Fibroblast of the aortic adventitia (primary cell): ENCODE measurements around the gene BCL2L1. TPM values are rescaled to one million over a fixed set of nuclear protein-coding genes. Genes with fewer than 3 reads are reported as not detected.

Source experiments
- DNase-seq: peaks from one replicate; pipeline ENCODE4 v3.0.0-alpha.2; 2010; ENCODE audit warnings: low read depth
- H3K4me3 ChIP-seq: 2 replicates; pipeline ENCODE4 v1.5.1; 2011; ENCODE audit warnings: low read depth, mild to moderate bottlenecking, control low read depth, low read length, moderate library complexity
- total RNA-seq: library from RNA; depleted of rRNA; stranded (reverse); fragments of >200 nt; gene quantifications from 2 replicates; pipeline ENCODE4 v1.2.3, GENCODE V29; 2012; ENCODE audit warnings: low replicate concordance
- TF ChIP-seq, protein P1 (sequence below): IDR thresholded peaks from 2 replicates; pipeline ENCODE4 v1.5.1; 2011; ENCODE audit warnings: mild to moderate bottlenecking, low read length, control low read depth, inconsistent platforms; ENCODE audit not compliant: insufficient read depth

BCL2L1 gene
- total RNA-seq, 1 donor, result 101 TPM

DNA sequence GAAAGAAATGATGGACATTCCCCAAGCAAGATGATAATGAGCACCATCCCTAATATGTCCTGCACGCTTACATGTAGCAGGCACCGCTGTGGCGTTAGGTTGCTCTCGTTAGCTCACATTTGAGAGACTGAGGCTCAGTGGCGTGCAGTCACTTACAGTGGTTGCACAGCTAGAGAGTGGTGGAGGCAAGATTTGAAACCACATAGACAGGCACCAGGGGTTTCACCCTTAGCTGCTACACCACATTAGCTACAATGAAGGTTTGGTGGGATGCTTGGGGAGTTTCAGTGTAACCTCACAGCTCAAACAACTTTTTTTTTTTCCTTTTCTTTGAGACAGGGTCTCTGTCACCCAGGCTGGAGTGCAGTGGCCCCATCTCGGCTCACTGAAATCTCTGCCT is 81.3 kb downstream of the BCL2L1 start:
- TF ChIP-seq, protein P1, sequence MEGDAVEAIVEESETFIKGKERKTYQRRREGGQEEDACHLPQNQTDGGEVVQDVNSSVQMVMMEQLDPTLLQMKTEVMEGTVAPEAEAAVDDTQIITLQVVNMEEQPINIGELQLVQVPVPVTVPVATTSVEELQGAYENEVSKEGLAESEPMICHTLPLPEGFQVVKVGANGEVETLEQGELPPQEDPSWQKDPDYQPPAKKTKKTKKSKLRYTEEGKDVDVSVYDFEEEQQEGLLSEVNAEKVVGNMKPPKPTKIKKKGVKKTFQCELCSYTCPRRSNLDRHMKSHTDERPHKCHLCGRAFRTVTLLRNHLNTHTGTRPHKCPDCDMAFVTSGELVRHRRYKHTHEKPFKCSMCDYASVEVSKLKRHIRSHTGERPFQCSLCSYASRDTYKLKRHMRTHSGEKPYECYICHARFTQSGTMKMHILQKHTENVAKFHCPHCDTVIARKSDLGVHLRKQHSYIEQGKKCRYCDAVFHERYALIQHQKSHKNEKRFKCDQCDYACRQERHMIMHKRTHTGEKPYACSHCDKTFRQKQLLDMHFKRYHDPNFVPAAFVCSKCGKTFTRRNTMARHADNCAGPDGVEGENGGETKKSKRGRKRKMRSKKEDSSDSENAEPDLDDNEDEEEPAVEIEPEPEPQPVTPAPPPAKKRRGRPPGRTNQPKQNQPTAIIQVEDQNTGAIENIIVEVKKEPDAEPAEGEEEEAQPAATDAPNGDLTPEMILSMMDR, result no peak
- no peak for DNase-seq
- H3K4me3 ChIP-seq, result no peak overlapping the region

DNA sequence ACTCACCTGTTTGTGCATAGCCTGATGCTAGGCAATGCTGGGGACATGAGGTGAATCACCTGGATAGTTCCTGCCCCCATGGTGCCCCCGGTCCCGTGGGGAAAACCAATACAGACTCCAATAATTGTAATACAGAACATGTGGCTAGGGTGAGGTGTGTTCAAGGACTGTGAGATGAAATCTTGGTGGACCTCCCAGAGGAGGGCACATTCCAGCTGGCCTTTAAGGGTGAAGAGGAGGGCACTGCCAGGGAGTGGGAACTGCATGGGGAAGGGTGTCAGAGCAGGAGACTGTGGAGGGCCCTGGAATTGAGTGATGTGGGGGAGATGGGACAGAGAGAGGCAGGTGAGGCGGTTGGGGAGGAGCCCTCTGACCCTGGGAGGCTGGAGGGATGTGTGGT is 82.4 kb downstream of the BCL2L1 start:
- no peak overlapping the region for H3K4me3 ChIP-seq
- TF ChIP-seq, protein P1, result no peak
- DNase-seq, result no peak

DNA sequence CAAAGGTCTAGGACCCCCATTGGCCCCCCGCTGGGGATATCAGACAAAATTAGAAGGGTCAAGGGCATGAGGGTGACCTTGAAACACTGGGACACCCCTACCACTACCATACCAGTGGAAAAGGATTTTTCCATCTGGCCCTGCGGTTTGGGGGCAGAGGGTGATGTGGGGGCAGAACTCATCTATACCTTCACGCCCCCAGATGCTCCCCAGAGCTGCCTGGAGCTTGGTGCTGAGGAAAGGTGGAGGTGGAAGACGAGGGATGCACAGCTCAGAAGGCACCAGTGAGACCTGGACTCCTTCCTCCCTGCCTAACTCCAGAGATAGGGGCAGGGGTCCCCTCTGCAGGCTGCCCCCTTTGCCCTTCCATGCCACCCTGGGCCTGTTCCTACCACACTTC is 83.9 kb downstream of the BCL2L1 start:
- DNase-seq, result no peak
- TF ChIP-seq, protein P1, result no peak
- no peak overlapping the region for H3K4me3 ChIP-seq

DNA sequence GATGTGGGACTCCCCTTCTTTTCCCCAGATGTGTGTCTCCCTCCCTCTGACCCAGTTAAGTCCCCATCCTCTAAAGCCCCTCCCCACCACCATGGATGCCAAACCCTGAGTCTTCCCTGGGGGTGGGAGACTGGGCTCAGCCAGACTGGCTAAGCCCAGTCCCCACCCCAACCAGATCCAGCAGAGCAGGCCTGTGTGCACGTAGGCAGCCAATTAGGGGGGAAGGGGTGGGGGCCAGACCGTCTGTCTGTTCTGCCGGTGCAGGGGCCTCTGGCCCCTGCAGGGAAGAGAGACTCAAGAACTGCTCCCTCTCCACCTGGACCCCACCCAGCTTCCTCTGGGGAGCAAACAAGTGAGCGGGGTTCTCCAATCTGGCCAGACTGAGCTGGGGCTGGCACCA is 84.4 kb downstream of the BCL2L1 start:
- DNase-seq, result no peak
- no peak overlapping the region for H3K4me3 ChIP-seq
- TF ChIP-seq, protein P1, result no peak

DNA sequence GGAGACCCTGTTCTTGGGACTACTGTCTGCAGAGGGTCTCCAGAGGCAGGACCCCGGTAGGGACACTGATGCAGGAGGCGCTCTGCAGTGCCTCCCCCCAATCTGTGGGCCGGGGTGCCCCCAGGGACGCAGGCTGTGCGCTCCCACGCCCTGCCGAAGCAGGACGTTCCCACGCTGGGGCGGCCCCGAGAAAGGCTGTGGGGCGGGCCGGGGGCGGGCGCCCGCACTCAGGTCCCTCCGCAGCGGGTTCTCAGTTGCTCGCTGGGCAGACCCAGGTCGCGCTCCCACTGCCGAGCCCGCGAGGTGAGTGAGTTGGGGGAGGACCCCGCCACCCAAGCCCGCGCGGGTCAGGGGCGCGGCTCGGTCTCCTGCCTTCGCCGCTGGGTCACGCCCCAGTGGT is 85.0 kb downstream of the BCL2L1 start, which contains the start of gene COX4I2:
Gene COX4I2 (plus strand): TSS at position 253 of the 400 bp plus-strand sequence. CDS start 1,106 bp downstream, outside the sequence.
- TF ChIP-seq, protein P1, result no peak
- no peak within 1 kb of the TSS for H3K4me3 ChIP-seq
- DNase-seq, result no peak

DNA sequence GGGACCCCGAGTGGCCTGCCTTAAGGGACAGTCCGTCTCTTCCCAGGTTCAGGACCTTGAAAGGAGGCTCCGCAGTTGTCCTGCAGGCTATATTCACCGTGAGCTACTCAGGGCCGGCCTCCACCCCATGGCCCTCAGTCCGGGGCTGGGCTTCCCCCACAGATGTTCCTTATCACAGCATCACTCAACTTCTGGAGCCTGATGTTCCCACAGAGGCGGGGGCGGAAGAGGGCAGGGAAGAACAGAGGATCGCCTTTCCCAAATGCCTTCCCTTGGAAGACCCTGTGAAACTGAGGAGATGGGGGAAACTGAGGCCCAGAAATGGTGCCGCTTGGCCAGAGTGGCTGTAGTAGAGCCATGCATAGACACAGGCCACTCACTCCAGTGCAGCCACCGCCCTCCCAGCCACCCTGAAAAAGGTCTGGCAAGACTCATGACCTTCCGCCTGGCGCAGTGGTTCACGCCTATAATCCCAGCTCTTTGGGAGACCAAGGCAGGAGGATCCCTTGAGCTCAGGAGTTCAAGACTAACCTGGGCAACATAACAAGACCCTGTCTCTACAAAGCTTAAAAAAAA is 89.2 kb downstream of the BCL2L1 start:
- TF ChIP-seq, protein P1, result no peak
- H3K4me3 ChIP-seq, result no peak overlapping the region
- no peak for DNase-seq
